Activated gamma-delta T cell (primary cell): ENCODE measurements around the gene SEMA4C.
"Not testable (repeated sequence)": the region's sequence is repeated elsewhere in the genome, so short reads cannot be mapped to it uniquely, and the experiment has no call there.

Experiments used
- DNase-seq: peaks from one replicate; lab custom pipeline; 2025; lab: John Stamatoyannopoulos, UW

SEMA4C gene

GRCh38 chr2:96866586-96866985 is 3.3 kb downstream of the SEMA4C start:
- DNase-seq = no peak

- no peak for DNase-seq
Observed at GRCh38 chr2:96866149-96866548, 3.7 kb downstream of the SEMA4C start.

GRCh38 chr2:96865654-96866053 is 4.2 kb downstream of the SEMA4C start:
- DNase-seq = no peak

GRCh38 chr2:96864343-96865091 is 5.4 kb downstream of the SEMA4C start:
- no peak for DNase-seq

- no peak for DNase-seq
Observed at GRCh38 chr2:96863575-96864342, 6.1 kb downstream of the SEMA4C start.

- DNase-seq = not testable (repeated sequence)
Observed at GRCh38 chr2:96863056-96863455, 6.8 kb downstream of the SEMA4C start.

GRCh38 chr2:96861074-96861473 is 8.8 kb downstream of the SEMA4C start:
- no peak for DNase-seq

GRCh38 chr2:96860065-96861029 is 9.5 kb downstream of the SEMA4C start:
- DNase-seq = peak; percentile 19

GRCh38 chr2:96859681-96860064 is 10.2 kb downstream of the SEMA4C start:
- no peak for DNase-seq

- DNase-seq = no peak
Observed at GRCh38 chr2:96859099-96859649, 10.7 kb downstream of the SEMA4C start.

GRCh38 chr2:96857667-96858372 is 12.1 kb downstream of the SEMA4C start, which contains the start of gene ANKRD39:
Gene ANKRD39, minus strand, starts transcription at chr2:96858016. Its CDS starts 29 bp downstream, at chr2:96857987.
- peak; percentile 89 for DNase-seq

- no peak for DNase-seq
Observed at GRCh38 chr2:96856776-96857666, 12.9 kb downstream of the SEMA4C start.

GRCh38 chr2:96853321-96853720 is 16.6 kb downstream of the SEMA4C start:
- no peak for DNase-seq

- DNase-seq = no peak
Observed at GRCh38 chr2:96852667-96853066, 17.2 kb downstream of the SEMA4C start.

GRCh38 chr2:96848264-96848663 is 21.6 kb downstream of the SEMA4C start:
- no peak for DNase-seq

GRCh38 chr2:96847586-96847985 is 22.3 kb downstream of the SEMA4C start:
- no peak for DNase-seq

GRCh38 chr2:96846825-96847224 is 23.1 kb downstream of the SEMA4C start:
- no peak for DNase-seq

- no peak for DNase-seq
Observed at GRCh38 chr2:96844405-96844808, 25.5 kb downstream of the SEMA4C start.

GRCh38 chr2:96843538-96844268 is 26.2 kb downstream of the SEMA4C start, which contains the start of gene ANKRD23:
Gene ANKRD23, minus strand, starts transcription at chr2:96844021. Its CDS starts 29 bp downstream, at chr2:96843992.
- DNase-seq = no peak
